Endothelial cell of umbilical vein (primary cell): Measurements from ENCODE around the gene SLC1A4. TPM values are rescaled to one million over a fixed set of nuclear protein-coding genes. Genes with fewer than 3 reads are reported as not detected.

Source experiments
- BruUV-seq: library from RNA; stranded (reverse); fragments of 400-500 nt; replicated peaks from 2 replicates; lab custom pipeline; 2021; lab: Mats Ljungman, UMichigan
- CTCF ChIA-PET: fragments of 300-600, 350-600 bp; sonication (Branson Sonifier 250); formaldehyde crosslinking; loops from one replicate; lab custom pipeline; 2021; ENCODE audit warnings: antibody characterized with exemption, inconsistent platforms; lab: Charles Lee
- POLR2A ChIA-PET: fragments of 300-600, 350-600 bp; sonication (Branson Sonifier 250); formaldehyde crosslinking; loops from one replicate; lab custom pipeline; 2021; ENCODE audit warnings: antibody characterized with exemption, inconsistent platforms; lab: Charles Lee
- DNase-seq: peaks from one replicate; pipeline ENCODE4 v3.0.0-alpha.2; 2011; ENCODE audit warnings: low read depth, low spot score
- FAIRE-seq: peaks from 2 replicates; lab custom pipeline; 2011; peaks lifted over from hg19 to GRCh38; lab: Jason Lieb, UNC
- H2AFZ ChIP-seq: 2 replicates; pipeline ENCODE4 v1.6.0; 2012; ENCODE audit warnings: low read depth, low read length, control low read depth, inconsistent platforms
- H3K27ac ChIP-seq: 2 replicates; pipeline ENCODE4 v1.5.1; 2011; ENCODE audit warnings: low read depth, mild to moderate bottlenecking, control low read depth, low read length, moderate library complexity; ENCODE audit not compliant: insufficient read depth
- H3K27me3 ChIP-seq, 2 experiments: 2 replicates each; pipeline versions ENCODE4 v1.6.0 to v1.6.1; 2011; ENCODE audit warnings: low read length in 2 of 2, mixed read lengths in 1 of 2; ENCODE audit not compliant: control insufficient read depth in 2 of 2, insufficient read depth in 2 of 2
- H3K36me3 ChIP-seq, 2 experiments: 2 replicates in 1 of 2; 3 replicates in 1 of 2; pipeline ENCODE4 v1.5.1; 2011; ENCODE audit warnings: low read length in 2 of 2, mild to moderate bottlenecking in 1 of 2, moderate library complexity in 1 of 2; ENCODE audit not compliant: control insufficient read depth in 2 of 2, insufficient read depth in 2 of 2; ENCODE audit errors: extremely low read depth in 1 of 2
- H3K4me1 ChIP-seq: 3 replicates; pipeline ENCODE4 v1.5.1; 2011; ENCODE audit warnings: mild to moderate bottlenecking, low read length; ENCODE audit not compliant: control insufficient read depth, insufficient read depth; ENCODE audit errors: extremely low read depth
- H3K4me2 ChIP-seq: 2 replicates; pipeline ENCODE4 v1.6.1; 2011; ENCODE audit warnings: low read length, control low read depth, mixed read lengths; ENCODE audit not compliant: insufficient read depth
- H3K4me3 ChIP-seq, 3 experiments: fragments of 200-600 bp in 1 of 3; sonication (generic), shearing (Covaris generic) in 1 of 3; replicated peaks in 1 of 3; 2 replicates each; pipeline ENCODE4 v1.5.1; 2011 to 2016; ENCODE audit warnings: control low read depth in 3 of 3, low read length in 3 of 3, mild to moderate bottlenecking in 2 of 3, inconsistent platforms in 1 of 3, low read depth in 1 of 3, moderate library complexity in 1 of 3; ENCODE audit not compliant: insufficient read depth in 1 of 3
- H3K79me2 ChIP-seq: 2 replicates; pipeline ENCODE4 v1.6.0; 2012; ENCODE audit warnings: low read length, inconsistent platforms; ENCODE audit not compliant: control insufficient read depth, insufficient read depth
- H3K9ac ChIP-seq: replicated peaks from 2 replicates; pipeline ENCODE3; 2011; ENCODE audit warnings: low read length, control low read depth; ENCODE audit not compliant: insufficient read depth; ENCODE audit errors: extremely low read depth
- H3K9me1 ChIP-seq: replicated peaks from 3 replicates; pipeline ENCODE4 v1.6.0; 2011; ENCODE audit warnings: mild to moderate bottlenecking, low read length; ENCODE audit not compliant: control insufficient read depth, insufficient read depth; ENCODE audit errors: extremely low read depth
- H3K9me3 ChIP-seq: replicated peaks from 2 replicates; pipeline ENCODE4 v1.5.1; 2012; ENCODE audit warnings: low read length, inconsistent platforms; ENCODE audit not compliant: control insufficient read depth, insufficient read depth
- H4K20me1 ChIP-seq: replicated peaks from 2 replicates; pipeline ENCODE3; 2011; ENCODE audit warnings: mild to moderate bottlenecking, low read length; ENCODE audit not compliant: control insufficient read depth, insufficient read depth; ENCODE audit errors: extremely low read depth
- EZH2 ChIP-seq: IDR thresholded peaks from 2 replicates; pipeline ENCODE4 v1.6.1; 2012; ENCODE audit warnings: borderline replicate concordance, low read depth, mild to moderate bottlenecking, moderate library complexity, low read length, inconsistent platforms; ENCODE audit not compliant: severe bottlenecking
- FOS ChIP-seq: IDR thresholded peaks from 2 replicates; pipeline ENCODE4 v1.6.1; 2011; ENCODE audit warnings: mild to moderate bottlenecking, low read length, moderate library complexity, borderline replicate concordance; ENCODE audit not compliant: insufficient read depth
- GATA2 ChIP-seq: IDR thresholded peaks from 2 replicates; pipeline ENCODE4 v1.7.0; 2011; ENCODE audit warnings: low read depth, mild to moderate bottlenecking, moderate library complexity, mixed read lengths, low read length; ENCODE audit not compliant: insufficient read length, insufficient read depth
- JUN ChIP-seq: IDR thresholded peaks from 2 replicates; pipeline ENCODE4 v1.6.1; 2011; ENCODE audit warnings: borderline replicate concordance, low read depth; ENCODE audit not compliant: insufficient read length, insufficient read depth
- MYC ChIP-seq: IDR thresholded peaks from one replicate; pipeline ENCODE4 v1.6.1; 2011; ENCODE audit warnings: mild to moderate bottlenecking, low read depth, low read length
- POLR2A ChIP-seq: IDR thresholded peaks from 2 replicates; pipeline ENCODE4 v1.6.1; 2012; ENCODE audit warnings: low read depth, mild to moderate bottlenecking, control low read depth, low read length
- dilution Hi-C: fragments of 300-500 bp; cut with MboI; formaldehyde crosslinking; loops from one replicate; pipeline ENCODE4 v1.15.0; 2019; ENCODE audit warnings: low sequenced_read_pairs; ENCODE audit not compliant: extremely low pct_ligation_motif_present
- intact Hi-C: fragments of 100-400 bp; cut with micrococcal nuclease; formaldehyde crosslinking; loops from one replicate; pipeline ENCODE4 v1.10.0; 2022
- polyA plus RNA-seq, 4 experiments: library from polyadenylated mRNA; depleted of rRNA in 3 of 4; stranded (reverse) in 3 of 4; unstranded in 1 of 4; fragments of >200 nt; gene quantifications; 2 replicates each; pipeline versions ENCODE4 v1.2.1 to v1.2.3, GENCODE V29; 2011 to 2012; ENCODE audit warnings: missing spikeins in 1 of 4
- total RNA-seq: library from RNA; stranded (reverse); gene quantifications from 2 replicates; pipeline ENCODE4 v1.2.3, GENCODE V29; 2021
- TF ChIP-seq, protein P1 (sequence below): IDR thresholded peaks from 2 replicates; pipeline ENCODE4 v1.6.1; 2011; ENCODE audit not compliant: insufficient read depth, insufficient read length
- TF ChIP-seq, protein P2 (sequence below), 2 donors: IDR thresholded peaks; 1 replicate in 1 of 2; 2 replicates in 1 of 2; pipeline ENCODE4 v1.5.1; 2011; ENCODE audit warnings: low read length in 2 of 2, mild to moderate bottlenecking in 2 of 2, moderate library complexity in 2 of 2, control low read depth in 1 of 2, inconsistent platforms in 1 of 2, low read depth in 1 of 2; ENCODE audit not compliant: insufficient read depth in 1 of 2; ENCODE audit errors: extremely low read depth in 1 of 2

SLC1A4 gene
- total and polyA plus RNA-seq, 2 donors (not counting 3 experiments of a cell fraction or from before 2014, with no cell fraction given): 9.9 to 13.9 TPM

DNA sequence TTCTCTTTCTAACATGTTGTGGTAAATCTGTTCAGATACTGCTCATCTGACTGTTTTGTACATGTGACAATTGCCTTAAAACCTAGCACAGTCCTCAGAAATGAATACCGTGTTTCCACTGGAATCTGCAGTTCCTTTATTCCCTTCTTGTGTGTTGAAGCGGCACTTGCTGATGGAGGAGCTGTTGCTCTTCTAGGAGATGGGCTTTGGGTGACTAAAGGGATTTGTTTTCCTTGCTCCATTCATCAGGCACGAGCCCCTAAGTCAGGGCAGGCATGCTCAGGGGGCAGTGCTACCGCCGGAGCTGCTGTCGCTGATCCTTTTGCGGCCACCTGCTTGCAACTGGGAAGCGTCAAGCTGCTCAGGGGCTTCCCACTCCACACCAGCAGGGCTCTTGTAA, 34.5 kb downstream of the SLC1A4 start:
- BruUV-seq: no TSS peak
- Histone ChIP-seq H3K36me3 (peaks cover 0 to 3% of the 10 kb centered on the region in 2 experiments), H3K4me1 (no peaks in the 10 kb centered on the region), H2AFZ (no peak overlapping the region), H3K4me2 (no peak overlapping the region), H4K20me1 (no peaks in the 10 kb centered on the region), H3K9me1 (no peaks in the 10 kb centered on the region), H3K27ac (no peak overlapping the region), H3K9me3 (no peaks in the 10 kb centered on the region), H3K9ac (no peak overlapping the region), H3K27me3 (no peaks in the 10 kb centered on the region), H3K4me3 (no peak overlapping the region), H3K79me2 (no peaks in the 10 kb centered on the region)
- intact Hi-C loops (no loop called here), dilution Hi-C loops (no loop called here)
- TF ChIP-seq MYC: no peak
- TF ChIP-seq JUN: no peak
- TF ChIP-seq, protein P1, sequence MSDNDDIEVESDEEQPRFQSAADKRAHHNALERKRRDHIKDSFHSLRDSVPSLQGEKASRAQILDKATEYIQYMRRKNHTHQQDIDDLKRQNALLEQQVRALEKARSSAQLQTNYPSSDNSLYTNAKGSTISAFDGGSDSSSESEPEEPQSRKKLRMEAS: no peak
- POLR2A ChIA-PET: interaction anchor here (0.6 kb wide), 1 partner anchor 136 kb away, joined by 5 read pairs; no protein-coding TSS in a partner anchor
- no peak for FAIRE-seq
- CTCF ChIA-PET: interaction anchor here (1.2 kb wide), 1 partner anchor 78 kb away, joined by 3 read pairs; no protein-coding TSS in a partner anchor
- DNase-seq: no peak

- BruUV-seq: no TSS peak
- Histone ChIP-seq H3K4me3 (no peak overlapping the region), H3K4me1 (no peaks in the 10 kb centered on the region), H3K79me2 (no peaks in the 10 kb centered on the region), H3K4me2 (no peak overlapping the region), H2AFZ (no peak overlapping the region), H3K9me3 (no peaks in the 10 kb centered on the region), H3K9me1 (no peaks in the 10 kb centered on the region), H3K27ac (no peak overlapping the region), H3K27me3 (no peaks in the 10 kb centered on the region), H4K20me1 (no peaks in the 10 kb centered on the region), H3K36me3 (peaks cover 0 to 3% of the 10 kb centered on the region in 2 experiments), H3K9ac (no peak overlapping the region)
- intact Hi-C loops: no loop called here
- TF ChIP-seq FOS: no peak
- no peak for TF ChIP-seq MYC
- no peak for TF ChIP-seq JUN
- TF ChIP-seq, protein P1: no peak
- no peak for TF ChIP-seq EZH2
- TF ChIP-seq, protein P2, sequence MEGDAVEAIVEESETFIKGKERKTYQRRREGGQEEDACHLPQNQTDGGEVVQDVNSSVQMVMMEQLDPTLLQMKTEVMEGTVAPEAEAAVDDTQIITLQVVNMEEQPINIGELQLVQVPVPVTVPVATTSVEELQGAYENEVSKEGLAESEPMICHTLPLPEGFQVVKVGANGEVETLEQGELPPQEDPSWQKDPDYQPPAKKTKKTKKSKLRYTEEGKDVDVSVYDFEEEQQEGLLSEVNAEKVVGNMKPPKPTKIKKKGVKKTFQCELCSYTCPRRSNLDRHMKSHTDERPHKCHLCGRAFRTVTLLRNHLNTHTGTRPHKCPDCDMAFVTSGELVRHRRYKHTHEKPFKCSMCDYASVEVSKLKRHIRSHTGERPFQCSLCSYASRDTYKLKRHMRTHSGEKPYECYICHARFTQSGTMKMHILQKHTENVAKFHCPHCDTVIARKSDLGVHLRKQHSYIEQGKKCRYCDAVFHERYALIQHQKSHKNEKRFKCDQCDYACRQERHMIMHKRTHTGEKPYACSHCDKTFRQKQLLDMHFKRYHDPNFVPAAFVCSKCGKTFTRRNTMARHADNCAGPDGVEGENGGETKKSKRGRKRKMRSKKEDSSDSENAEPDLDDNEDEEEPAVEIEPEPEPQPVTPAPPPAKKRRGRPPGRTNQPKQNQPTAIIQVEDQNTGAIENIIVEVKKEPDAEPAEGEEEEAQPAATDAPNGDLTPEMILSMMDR (IDR thresholded peaks at IDR 0.05; ENCODE audit: extremely low read depth in 1 of 2, insufficient read depth in 1 of 2, low read depth in 1 of 2, low read length in 2 of 2): no peak
- no peak for TF ChIP-seq GATA2
- TF ChIP-seq POLR2A: no peak
- ChIA-PET CTCF (interaction anchor here (1.2 kb wide), 1 partner anchor 79 kb away, joined by 3 read pairs; no protein-coding TSS in a partner anchor), POLR2A (no interaction called here)
- DNase-seq: no peak
- dilution Hi-C loops: no loop called here
- no peak for FAIRE-seq
Observed at GRCh38 chr2:65024149-65024829, 35.1 kb downstream of the SLC1A4 start.
